Inferior parietal cortex (tissue), 1 donor: ENCODE results near the gene DNAJC17.

Experiments used
- DNase-seq: peaks from one replicate; pipeline ENCODE4 v3.0.0-alpha.2; 2016; ENCODE audit errors: extremely low spot score

DNAJC17 gene

GRCh38 chr15:40737048-40737447 is 70.2 kb downstream of the DNAJC17 start:
- DNase-seq = no peak

DNA sequence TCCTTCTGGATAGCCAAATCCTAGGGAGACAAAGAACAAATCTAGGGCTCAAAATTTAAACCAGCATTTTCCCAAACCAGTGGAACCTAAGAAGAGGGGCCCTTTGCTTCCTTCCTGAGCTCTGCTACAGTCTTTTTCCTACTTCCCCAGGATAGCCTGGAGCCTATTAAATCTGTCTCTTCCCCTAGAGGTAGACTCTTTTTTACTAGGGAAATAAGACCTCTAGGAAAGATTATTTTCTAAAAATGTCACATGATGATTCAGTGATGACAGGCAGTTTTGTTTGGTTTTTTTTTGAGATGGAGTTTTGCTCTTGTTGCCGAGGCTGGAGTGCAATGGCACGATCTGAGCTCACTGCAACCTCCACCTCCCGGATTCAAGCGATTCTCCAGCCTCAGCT is 70.7 kb downstream of the DNAJC17 start:
- DNase-seq = no peak

- no peak for DNase-seq
These were observed 76.2 kb downstream of the DNAJC17 start for GRCh38 chr15:40731034-40731433.

DNA sequence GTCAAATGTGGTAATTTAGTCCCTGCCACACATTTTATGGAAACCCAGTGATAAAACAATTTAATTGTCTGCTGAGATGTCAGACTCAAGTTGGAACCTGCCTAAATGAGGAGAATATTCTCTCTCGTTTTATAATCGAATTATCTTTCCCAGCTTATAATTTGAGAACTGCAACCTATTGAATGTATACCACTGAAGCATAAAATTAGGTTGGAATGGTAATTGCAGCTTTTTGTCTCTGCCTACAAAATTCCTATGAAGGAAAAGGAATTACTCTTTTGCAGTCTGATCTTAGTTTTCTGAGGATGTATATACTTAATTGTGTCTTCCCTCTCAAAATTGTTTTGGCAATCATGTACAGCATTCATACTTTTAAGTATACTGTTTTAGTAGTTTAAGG is 83.4 kb downstream of the DNAJC17 start:
- DNase-seq = no peak

GRCh38 chr15:40722934-40723333 is 84.3 kb downstream of the DNAJC17 start:
- DNase-seq = no peak

DNA sequence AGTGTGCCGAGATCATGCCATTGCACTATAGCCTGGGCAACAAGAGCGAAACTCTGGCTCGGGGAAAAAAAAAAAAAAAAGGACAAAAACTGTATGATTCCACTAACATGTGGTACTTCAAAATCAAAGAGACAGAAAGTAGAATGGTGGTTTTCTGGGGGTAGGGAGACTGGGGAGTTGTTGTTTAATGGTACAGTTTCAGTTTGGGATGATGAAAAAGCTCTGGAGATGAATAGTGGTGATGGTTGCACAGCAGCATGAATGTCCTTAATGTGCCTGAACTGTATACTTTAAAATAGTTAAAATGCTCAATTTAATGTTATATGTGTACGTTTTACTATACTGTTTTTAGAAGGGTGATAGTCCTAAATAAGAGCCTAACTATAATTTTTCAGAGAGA is 84.9 kb downstream of the DNAJC17 start:
- no peak for DNase-seq

DNA sequence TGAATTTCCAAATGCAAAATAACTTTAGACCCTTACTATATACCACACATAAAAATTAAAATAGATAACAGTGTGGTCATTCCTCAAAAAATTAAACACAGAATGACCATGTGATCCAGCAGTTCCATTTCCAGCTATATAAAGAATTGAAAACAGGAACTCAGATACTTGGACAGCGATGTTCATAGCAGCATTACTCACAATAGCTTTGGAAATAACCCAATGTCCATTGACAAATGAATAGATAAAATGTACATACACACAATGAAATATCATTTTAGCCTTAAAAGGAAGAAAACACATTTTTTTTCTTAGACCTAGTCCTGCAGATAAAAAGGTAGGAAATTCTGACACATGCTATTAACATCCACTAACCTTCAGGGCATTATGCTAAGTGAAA is 85.6 kb downstream of the DNAJC17 start:
- DNase-seq = no peak

- no peak for DNase-seq
These were observed 91.1 kb downstream of the DNAJC17 start for GRCh38 chr15:40716165-40716564.
